Neutrophil (primary cell): ENCODE measurements around the gene SLC35C1.
"Not testable (repeated sequence)": the region's sequence is repeated elsewhere in the genome, so short reads cannot be mapped to it uniquely, and the experiment has no call there.

Experiments
- H3K27ac ChIP-seq: fragments of 200-600 bp; sonication (generic); 2 replicates; pipeline ENCODE4 v1.5.1; 2016; ENCODE audit warnings: mild to moderate bottlenecking, moderate library complexity
- H3K27me3 ChIP-seq: fragments of 200-600 bp; sonication (generic); 2 replicates; pipeline ENCODE4 v1.6.0; 2016; ENCODE audit warnings: mild to moderate bottlenecking
- H3K36me3 ChIP-seq: fragments of 200-600 bp; sonication (generic); 2 replicates; pipeline ENCODE4 v1.5.1; 2017
- H3K4me1 ChIP-seq, 2 experiments: fragments of 200-600 bp in 1 of 2; sonication (generic) in 1 of 2; 1 replicate in 1 of 2; 2 replicates in 1 of 2; pipeline versions ENCODE4 v1.5.1 to v1.6.1; 2013 to 2016; ENCODE audit warnings: low read depth in 1 of 2, low read length in 1 of 2, mild to moderate bottlenecking in 1 of 2, moderate library complexity in 1 of 2; ENCODE audit not compliant: control insufficient read depth in 1 of 2, insufficient read depth in 1 of 2
- H3K4me3 ChIP-seq, 2 experiments: fragments of 200-600 bp in 1 of 2; sonication (generic) in 1 of 2; 1 replicate in 1 of 2; 2 replicates in 1 of 2; pipeline ENCODE4 v1.5.1; 2013 to 2016; ENCODE audit warnings: low read depth in 1 of 2, low read length in 1 of 2, mild to moderate bottlenecking in 1 of 2, moderate library complexity in 1 of 2
- H3K9me3 ChIP-seq: fragments of 200-600 bp; sonication (generic); 2 replicates; pipeline ENCODE4 v1.5.1; 2016
- TF ChIP-seq, protein P1 (sequence below): fragments of 200-600 bp; sonication (generic); IDR thresholded peaks from 2 replicates; pipeline ENCODE4 v1.5.1; 2016; ENCODE audit warnings: antibody characterized with exemption

The SLC35C1 gene

DNA sequence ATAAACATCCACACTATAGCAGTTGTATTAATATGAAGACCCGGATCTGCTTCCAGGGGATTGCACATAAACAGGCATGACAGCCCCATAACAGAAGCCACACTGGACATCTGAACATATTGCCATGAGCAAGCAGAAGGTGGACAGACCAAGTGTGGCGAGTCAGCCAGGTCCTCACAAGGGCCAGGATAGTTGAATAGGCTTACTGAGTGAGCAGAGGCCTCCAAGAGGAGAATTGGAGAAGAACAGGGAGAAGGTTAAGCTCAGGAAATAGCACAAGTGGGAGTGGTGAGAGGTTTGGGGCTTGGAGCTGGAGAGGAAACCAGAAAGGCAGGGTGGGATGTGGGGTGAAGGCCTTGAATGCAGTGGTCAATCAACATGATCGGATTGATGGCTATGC, 10.8 kb downstream of the SLC35C1 start:
- Histone ChIP-seq H3K27me3 (no peaks in the 10 kb centered on the region), H3K4me1 (no peaks in the 10 kb centered on the region), H3K36me3 (peaks cover 18% of the 10 kb centered on the region), H3K27ac (no peak overlapping the region), H3K4me3 (no peak overlapping the region), H3K9me3 (no peaks in the 10 kb centered on the region)
- TF ChIP-seq, protein P1, sequence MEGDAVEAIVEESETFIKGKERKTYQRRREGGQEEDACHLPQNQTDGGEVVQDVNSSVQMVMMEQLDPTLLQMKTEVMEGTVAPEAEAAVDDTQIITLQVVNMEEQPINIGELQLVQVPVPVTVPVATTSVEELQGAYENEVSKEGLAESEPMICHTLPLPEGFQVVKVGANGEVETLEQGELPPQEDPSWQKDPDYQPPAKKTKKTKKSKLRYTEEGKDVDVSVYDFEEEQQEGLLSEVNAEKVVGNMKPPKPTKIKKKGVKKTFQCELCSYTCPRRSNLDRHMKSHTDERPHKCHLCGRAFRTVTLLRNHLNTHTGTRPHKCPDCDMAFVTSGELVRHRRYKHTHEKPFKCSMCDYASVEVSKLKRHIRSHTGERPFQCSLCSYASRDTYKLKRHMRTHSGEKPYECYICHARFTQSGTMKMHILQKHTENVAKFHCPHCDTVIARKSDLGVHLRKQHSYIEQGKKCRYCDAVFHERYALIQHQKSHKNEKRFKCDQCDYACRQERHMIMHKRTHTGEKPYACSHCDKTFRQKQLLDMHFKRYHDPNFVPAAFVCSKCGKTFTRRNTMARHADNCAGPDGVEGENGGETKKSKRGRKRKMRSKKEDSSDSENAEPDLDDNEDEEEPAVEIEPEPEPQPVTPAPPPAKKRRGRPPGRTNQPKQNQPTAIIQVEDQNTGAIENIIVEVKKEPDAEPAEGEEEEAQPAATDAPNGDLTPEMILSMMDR: no peak

DNA sequence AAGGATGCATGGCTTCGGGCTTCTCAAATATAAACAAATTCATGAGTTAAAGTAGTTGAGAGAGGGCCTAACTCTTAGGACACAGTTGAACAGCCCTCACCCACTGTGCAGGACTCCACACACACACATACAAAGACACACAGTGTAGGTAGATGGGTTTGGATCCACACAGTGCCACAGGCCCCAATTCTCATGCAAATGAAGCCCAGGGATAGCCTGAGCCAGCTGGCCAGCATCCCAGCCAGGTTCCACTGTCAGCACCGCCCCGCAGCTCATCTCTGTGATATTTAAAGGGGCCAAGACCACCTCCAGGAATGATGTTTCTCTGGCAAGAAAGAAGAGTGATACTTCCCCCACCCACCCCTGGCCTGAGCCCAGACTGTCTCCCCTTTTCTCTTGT, 11.7 kb downstream of the SLC35C1 start:
- no peaks in the 10 kb centered on the region for H3K27me3 ChIP-seq
- no peaks in the 10 kb centered on the region for H3K9me3 ChIP-seq
- no peak overlapping the region for H3K27ac ChIP-seq
- H3K4me1 ChIP-seq: no peaks in the 10 kb centered on the region
- H3K36me3 ChIP-seq: peaks cover 9% of the 10 kb centered on the region
- no peak overlapping the region for H3K4me3 ChIP-seq
- TF ChIP-seq, protein P1: no peak

DNA sequence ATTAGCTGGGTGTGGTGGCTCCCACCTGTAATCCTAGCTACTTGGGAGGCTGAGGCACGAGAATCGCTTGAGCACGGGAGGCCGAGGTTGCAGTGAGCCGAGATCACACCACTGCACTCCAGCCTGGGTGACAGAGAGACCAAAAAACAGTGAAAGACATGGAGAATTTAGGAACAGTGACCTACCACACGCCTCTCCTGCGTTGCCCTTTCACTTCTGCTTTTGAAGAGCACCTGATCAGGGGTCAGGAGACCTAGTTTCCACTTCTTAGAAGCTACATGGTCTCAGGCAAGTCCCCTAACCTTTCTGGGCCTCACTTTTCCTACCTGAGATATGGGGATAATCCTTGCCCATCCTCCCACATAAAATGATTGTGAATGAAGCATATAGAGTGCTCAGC, 12.2 kb downstream of the SLC35C1 start:
- no peak overlapping the region for H3K4me3 ChIP-seq
- H3K9me3 ChIP-seq: no peaks in the 10 kb centered on the region

DNA sequence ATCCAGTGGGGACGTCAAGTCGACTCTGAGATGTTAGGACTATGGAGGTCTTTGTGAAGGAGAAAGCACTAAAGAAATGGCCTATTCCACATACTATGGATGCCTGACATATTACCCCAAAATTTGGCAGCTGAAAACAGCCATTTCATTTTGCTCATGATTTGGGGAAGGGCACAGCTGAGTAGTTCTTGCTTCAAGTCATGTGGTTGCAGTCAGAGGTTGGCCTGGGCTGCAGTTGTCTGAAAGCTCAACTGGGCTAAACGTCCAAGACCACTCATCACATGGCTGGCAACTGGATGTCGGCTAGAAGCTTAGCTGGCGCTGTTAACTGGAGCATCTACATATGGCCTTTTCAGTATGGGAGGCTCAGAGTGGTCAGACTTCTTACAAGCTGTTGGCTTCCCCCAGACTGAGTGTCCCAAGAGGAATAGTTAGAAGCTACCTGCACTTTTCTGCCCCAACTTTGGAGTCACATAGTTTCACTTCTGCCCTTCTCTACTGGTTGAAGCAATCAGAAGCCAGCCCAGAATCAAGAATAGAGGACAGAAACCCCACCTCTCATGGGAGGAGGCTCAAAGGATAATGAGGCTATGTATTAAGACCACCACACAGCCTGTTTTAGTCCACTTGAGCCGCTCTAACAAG, 14.1 kb downstream of the SLC35C1 start:
- Histone ChIP-seq H3K27ac (no peak overlapping the region), H3K27me3 (no peaks in the 10 kb centered on the region)

More for the DNA sequence above, 12.2 kb downstream of the SLC35C1 start:
- H3K4me1 ChIP-seq: no peaks in the 10 kb centered on the region
- H3K36me3 ChIP-seq: peaks cover 4% of the 10 kb centered on the region
- no peaks in the 10 kb centered on the region for H3K27me3 ChIP-seq
- no peak overlapping the region for H3K27ac ChIP-seq
- TF ChIP-seq, protein P1: no peak

DNA sequence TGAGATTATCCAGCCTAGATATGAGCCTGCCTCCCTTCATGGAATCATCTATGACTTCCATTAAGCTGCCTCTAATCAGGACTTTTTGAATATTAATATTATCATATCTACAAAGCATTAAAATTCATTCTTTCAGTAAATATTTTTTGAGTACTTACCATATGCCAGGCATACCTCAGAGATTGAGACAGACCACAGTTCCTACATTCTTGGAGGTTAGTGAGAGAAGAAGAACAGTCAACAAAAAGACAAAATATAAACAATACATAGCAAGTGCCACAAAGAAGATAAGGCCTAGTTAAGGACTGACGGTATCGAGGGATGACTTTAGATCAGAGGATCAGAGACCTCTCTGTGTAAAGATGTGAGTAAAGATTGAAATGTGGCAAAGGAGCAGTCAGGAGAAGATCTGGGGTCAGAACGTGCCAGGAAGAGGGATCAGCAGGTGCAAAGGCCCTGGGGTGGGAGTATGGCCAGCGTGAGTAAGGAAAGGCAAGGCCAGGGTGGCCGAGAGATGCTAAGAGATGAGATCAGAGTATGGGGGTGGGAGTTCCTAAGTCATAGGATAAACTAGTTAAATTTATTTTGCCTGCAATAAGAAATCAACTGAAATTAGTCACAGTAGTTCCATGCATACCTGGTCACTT, 15.4 kb downstream of the SLC35C1 start:
- H3K27ac ChIP-seq: no peak overlapping the region
- H3K4me1 ChIP-seq: no peaks in the 10 kb centered on the region
- H3K4me3 ChIP-seq: no peak overlapping the region
- no peaks in the 10 kb centered on the region for H3K36me3 ChIP-seq
- TF ChIP-seq, protein P1: no peak
- H3K9me3 ChIP-seq: no peaks in the 10 kb centered on the region
- no peaks in the 10 kb centered on the region for H3K27me3 ChIP-seq

More for the DNA sequence above, 14.1 kb downstream of the SLC35C1 start:
- H3K36me3 ChIP-seq: no peaks in the 10 kb centered on the region
- TF ChIP-seq, protein P1: no peak
- no peaks in the 10 kb centered on the region for H3K9me3 ChIP-seq
- H3K4me3 ChIP-seq: no peak overlapping the region
- H3K4me1 ChIP-seq: no peaks in the 10 kb centered on the region

DNA sequence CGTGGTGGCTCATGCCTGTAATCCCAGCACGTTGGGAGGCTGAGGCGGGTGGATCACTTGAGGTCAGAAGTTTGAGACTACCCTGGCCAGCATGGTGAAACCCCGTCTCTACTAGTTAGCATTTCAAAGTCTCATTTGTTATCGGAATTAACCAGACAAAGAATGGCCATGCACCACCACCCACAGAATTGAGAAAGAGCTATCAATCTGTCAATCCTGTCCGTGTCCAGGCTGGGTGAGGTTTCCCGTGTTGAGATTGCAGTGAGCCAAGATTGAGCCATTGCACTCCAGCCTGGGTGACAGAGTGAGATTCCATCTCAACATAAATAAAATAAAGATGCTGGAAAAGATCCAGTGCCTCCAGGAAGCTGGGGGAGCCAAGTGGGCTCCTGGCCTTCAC, 21.5 kb downstream of the SLC35C1 start:
- H3K4me3 ChIP-seq, H3K9me3 ChIP-seq, H3K4me1 ChIP-seq, H3K27ac ChIP-seq, H3K36me3 ChIP-seq: not testable (repeated sequence)
- peaks cover 44% of the 10 kb centered on the region for H3K27me3 ChIP-seq
